Neural cell (in vitro differentiated cells): ENCODE measurements around the gene SLCO1B1.

Source experiments
- EP300 ChIP-seq: fragments of 450-650 bp; conservative IDR thresholded peaks from 2 replicates; pipeline ENCODE4 v1.6.1; 2014; ENCODE audit warnings: antibody characterized with exemption, mild to moderate bottlenecking, moderate library complexity; ENCODE audit not compliant: poor library complexity, severe bottlenecking
- EZH2 ChIP-seq: fragments of 200-600, 300-800 bp; shearing (Covaris generic), sonication (generic); IDR thresholded peaks from 2 replicates; pipeline ENCODE4 v1.6.1; 2014; ENCODE audit warnings: antibody characterized with exemption, low read length, borderline replicate concordance, mild to moderate bottlenecking; ENCODE audit not compliant: insufficient read depth, poor library complexity, severe bottlenecking
- MXI1 ChIP-seq: fragments of 450-650 bp; conservative IDR thresholded peaks from 2 replicates; pipeline ENCODE4 v1.6.1; 2014; ENCODE audit warnings: antibody characterized with exemption, mild to moderate bottlenecking; ENCODE audit not compliant: poor library complexity, severe bottlenecking
- POLR2AphosphoS5 ChIP-seq: IDR thresholded peaks from 2 replicates; pipeline ENCODE4 v1.6.1; 2012
- TAF1 ChIP-seq: IDR thresholded peaks from 2 replicates; pipeline ENCODE4 v1.6.1; 2012; ENCODE audit warnings: low read depth
- TF ChIP-seq, protein P1 (sequence below): fragments of 450-650 bp; IDR thresholded peaks from 2 replicates; pipeline ENCODE4 v1.5.1; 2014; ENCODE audit warnings: antibody characterized with exemption, mild to moderate bottlenecking, moderate library complexity; ENCODE audit not compliant: poor library complexity, severe bottlenecking

GRCh38 chr12:21144309-21144708 lies 13.3 kb downstream of the SLCO1B1 start:
- TF ChIP-seq, protein P1, sequence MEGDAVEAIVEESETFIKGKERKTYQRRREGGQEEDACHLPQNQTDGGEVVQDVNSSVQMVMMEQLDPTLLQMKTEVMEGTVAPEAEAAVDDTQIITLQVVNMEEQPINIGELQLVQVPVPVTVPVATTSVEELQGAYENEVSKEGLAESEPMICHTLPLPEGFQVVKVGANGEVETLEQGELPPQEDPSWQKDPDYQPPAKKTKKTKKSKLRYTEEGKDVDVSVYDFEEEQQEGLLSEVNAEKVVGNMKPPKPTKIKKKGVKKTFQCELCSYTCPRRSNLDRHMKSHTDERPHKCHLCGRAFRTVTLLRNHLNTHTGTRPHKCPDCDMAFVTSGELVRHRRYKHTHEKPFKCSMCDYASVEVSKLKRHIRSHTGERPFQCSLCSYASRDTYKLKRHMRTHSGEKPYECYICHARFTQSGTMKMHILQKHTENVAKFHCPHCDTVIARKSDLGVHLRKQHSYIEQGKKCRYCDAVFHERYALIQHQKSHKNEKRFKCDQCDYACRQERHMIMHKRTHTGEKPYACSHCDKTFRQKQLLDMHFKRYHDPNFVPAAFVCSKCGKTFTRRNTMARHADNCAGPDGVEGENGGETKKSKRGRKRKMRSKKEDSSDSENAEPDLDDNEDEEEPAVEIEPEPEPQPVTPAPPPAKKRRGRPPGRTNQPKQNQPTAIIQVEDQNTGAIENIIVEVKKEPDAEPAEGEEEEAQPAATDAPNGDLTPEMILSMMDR = no peak
- TF ChIP-seq MXI1 (no peak), POLR2AphosphoS5 (no peak), EZH2 (no peak), TAF1 (no peak), EP300 (no peak)
